Measurements from ENCODE around the gene NPTXR. TPM values are rescaled to one million over a fixed set of nuclear protein-coding genes. Genes with fewer than 3 reads are reported as not detected.

The NPTXR gene
- total RNA-seq, 1 donor from 2014 or later: 1.7 TPM

GRCh38 chr22:38866399-38867123, 22.7 kb upstream of the NPTXR start:
- Mint-ChIP-seq H3K27ac (no peak overlapping the region), H3K4me1 (ENCODE audit: low read depth) (peaks cover 18% of the 10 kb centered on the region), H3K27me3 (ENCODE audit: low read depth) (no peaks in the 10 kb centered on the region), H3K4me3 (ENCODE audit: low read depth) (no peak overlapping the region), H3K9me3 (no peaks in the 10 kb centered on the region), H3K36me3 (ENCODE audit: low read depth) (peaks cover 47% of the 10 kb centered on the region)
- intact Hi-C loops (cut with micrococcal nuclease): no loop called here
- no peak for DNase-seq (ENCODE audit: low spot score)

GRCh38 chr22:38866024-38866398, 22.2 kb upstream of the NPTXR start:
- DNase-seq (ENCODE audit: low spot score): no peak
- intact Hi-C loops (cut with micrococcal nuclease): no loop called here
- H3K27ac Mint-ChIP-seq: no peak overlapping the region
- H3K4me3 Mint-ChIP-seq (ENCODE audit: low read depth): no peak overlapping the region
- peaks cover 41% of the 10 kb centered on the region for H3K36me3 Mint-ChIP-seq (ENCODE audit: low read depth)
- H3K27me3 Mint-ChIP-seq (ENCODE audit: low read depth): no peaks in the 10 kb centered on the region
- H3K4me1 Mint-ChIP-seq (ENCODE audit: low read depth): peaks cover 17% of the 10 kb centered on the region
- no peaks in the 10 kb centered on the region for H3K9me3 Mint-ChIP-seq

DNA sequence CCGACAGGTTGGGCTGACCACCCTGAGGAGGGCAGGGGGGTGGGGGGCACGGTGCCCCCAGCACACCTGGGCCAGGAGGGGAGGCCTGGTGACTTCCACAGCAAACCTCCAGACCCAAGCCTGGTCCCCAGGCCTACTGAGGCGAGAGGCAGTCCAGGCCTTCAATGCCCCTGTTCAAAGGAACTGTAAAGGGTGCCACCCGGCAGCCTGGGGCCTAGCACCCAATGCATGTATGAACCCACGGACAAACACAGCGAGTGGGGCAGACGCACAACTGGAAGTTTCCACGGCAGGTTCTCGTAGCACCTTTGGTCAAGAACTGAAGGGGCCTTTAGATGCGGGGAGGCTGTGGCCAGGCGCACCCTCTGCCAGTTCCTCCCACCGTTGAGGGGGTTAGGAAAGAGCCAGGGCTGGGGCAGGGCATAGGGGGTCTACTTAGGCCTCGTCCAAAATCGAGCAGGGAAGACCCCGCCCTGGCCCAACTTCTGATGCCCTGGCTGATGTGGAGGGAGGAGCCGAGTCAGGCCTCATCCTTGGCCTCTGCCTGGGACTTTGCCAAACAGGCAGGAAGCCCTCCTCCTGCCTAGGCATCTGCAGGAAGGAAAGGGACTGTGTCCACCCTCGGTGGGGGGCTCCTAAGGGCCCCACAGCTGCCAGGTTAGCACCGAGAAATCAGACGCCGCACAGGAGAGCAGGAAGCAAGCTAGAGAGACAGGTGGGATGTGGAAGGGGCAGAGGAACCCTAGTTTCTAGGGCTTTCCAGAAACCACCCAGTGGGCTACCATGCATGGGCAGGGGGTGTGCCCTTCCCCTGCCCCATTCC, 21.6 kb upstream of the NPTXR start:
- Mint-ChIP-seq H3K36me3 (ENCODE audit: low read depth) (peaks cover 36% of the 10 kb centered on the region), H3K9me3 (no peaks in the 10 kb centered on the region), H3K27ac (no peak overlapping the region), H3K4me3 (ENCODE audit: low read depth) (no peak overlapping the region), H3K27me3 (ENCODE audit: low read depth) (no peaks in the 10 kb centered on the region), H3K4me1 (ENCODE audit: low read depth) (peaks cover 12% of the 10 kb centered on the region)
- no peak for DNase-seq (ENCODE audit: low spot score)
- intact Hi-C loops (cut with micrococcal nuclease): no loop called here

GRCh38 chr22:38864361-38865191, 20.7 kb upstream of the NPTXR start:
- Mint-ChIP-seq H3K9me3 (no peaks in the 10 kb centered on the region), H3K4me1 (ENCODE audit: low read depth) (peaks cover 6% of the 10 kb centered on the region), H3K27me3 (ENCODE audit: low read depth) (no peaks in the 10 kb centered on the region), H3K36me3 (ENCODE audit: low read depth) (peaks cover 27% of the 10 kb centered on the region), H3K27ac (no peak overlapping the region), H3K4me3 (ENCODE audit: low read depth) (no peak overlapping the region)
- intact Hi-C loops (cut with micrococcal nuclease): no loop called here
- DNase-seq (ENCODE audit: low spot score): no peak

DNA sequence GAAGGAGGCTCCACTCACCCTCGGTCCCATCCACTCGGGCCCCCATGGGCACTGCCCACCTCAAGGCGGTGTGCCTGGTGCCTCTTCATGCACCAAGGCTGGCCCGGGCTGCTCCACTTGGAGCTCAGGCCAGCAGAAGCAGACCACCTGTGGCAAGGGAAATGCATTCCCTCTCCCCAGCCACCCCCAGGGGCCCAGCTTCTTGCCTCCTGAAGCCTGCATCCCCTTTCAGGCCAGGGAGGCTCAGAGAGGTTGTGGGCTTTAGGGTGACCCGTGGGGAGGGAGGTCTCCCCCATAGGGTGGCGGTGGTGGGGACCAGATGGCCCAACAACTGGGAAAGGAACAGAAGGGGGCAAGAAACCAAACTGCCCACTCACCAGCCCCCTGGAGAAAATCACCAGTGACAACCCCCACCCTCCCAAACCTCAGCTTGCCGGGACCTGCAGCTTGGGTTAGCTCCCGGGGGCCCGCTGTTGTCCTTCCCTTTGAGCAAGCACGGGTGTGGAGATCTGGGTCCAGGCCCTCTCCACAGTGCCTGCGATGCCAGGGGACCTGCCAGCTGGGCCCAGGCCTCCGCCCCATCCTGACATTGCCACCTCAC, 19.8 kb upstream of the NPTXR start:
- no peak overlapping the region for H3K27ac Mint-ChIP-seq
- H3K4me1 Mint-ChIP-seq (ENCODE audit: low read depth): peaks cover 2% of the 10 kb centered on the region
- H3K36me3 Mint-ChIP-seq (ENCODE audit: low read depth): peaks cover 19% of the 10 kb centered on the region
- no peak overlapping the region for H3K4me3 Mint-ChIP-seq (ENCODE audit: low read depth)
- intact Hi-C loops (cut with micrococcal nuclease): no loop called here
- no peaks in the 10 kb centered on the region for H3K27me3 Mint-ChIP-seq (ENCODE audit: low read depth)
- DNase-seq (ENCODE audit: low spot score): no peak
- no peaks in the 10 kb centered on the region for H3K9me3 Mint-ChIP-seq

DNA sequence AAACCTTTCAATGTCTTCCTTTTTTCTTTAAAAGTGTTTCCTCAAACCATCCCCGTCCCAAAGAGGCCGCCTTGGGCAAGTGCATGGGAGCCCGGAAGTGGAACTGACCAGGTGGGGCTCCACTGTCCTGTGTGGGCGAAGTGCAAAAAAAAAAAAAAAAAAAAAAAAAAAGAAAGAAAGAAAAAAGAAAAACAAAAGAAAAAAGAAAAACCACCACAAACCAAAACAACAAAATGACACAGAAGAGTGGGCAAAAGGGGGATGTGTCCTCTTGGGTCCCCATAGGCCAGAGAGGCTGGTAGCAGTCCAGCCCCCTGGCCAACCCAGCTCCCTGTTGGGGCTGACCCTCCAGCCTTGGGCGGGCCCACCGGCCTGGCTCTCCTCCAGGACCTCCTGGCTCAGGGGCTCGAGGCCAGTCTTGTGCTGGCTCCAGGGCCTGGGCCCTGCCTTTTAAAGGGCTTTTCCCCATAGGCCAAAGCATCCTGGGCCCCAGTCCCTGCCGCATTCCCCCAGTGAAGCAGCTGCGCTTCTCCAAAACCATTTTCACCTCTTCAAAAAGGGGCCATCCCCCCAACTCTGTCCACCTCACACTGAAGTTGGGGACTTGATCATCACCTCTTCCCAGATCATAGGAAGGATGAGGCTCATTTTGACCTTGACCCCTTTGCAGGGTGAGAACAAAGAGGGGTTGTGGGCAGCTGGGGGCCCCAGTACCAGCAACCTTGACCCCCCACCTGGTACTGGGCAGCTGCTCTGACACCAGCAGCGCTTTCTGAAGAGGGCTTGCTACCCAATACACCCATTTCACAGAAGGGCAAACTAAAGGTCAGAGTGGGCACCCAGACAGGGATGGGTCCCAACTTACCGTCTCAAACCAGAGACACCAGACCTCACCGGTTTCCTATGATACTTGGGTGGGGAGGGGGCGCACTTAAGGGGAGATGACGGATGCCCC, 18.8 kb upstream of the NPTXR start:
- Mint-ChIP-seq H3K27ac (no peak overlapping the region), H3K27me3 (ENCODE audit: low read depth) (peaks cover under 1% of the 10 kb centered on the region), H3K36me3 (ENCODE audit: low read depth) (peaks cover 9% of the 10 kb centered on the region), H3K9me3 (no peaks in the 10 kb centered on the region), H3K4me1 (ENCODE audit: low read depth) (peaks cover 2% of the 10 kb centered on the region), H3K4me3 (ENCODE audit: low read depth) (no peak overlapping the region)
- intact Hi-C loops (cut with micrococcal nuclease): no loop called here
- no peak for DNase-seq (ENCODE audit: low spot score)

GRCh38 chr22:38861927-38862326, 18.1 kb upstream of the NPTXR start:
- Mint-ChIP-seq H3K9me3 (no peaks in the 10 kb centered on the region), H3K27me3 (ENCODE audit: low read depth) (peaks cover 4% of the 10 kb centered on the region), H3K4me1 (ENCODE audit: low read depth) (peaks cover 2% of the 10 kb centered on the region), H3K27ac (no peak overlapping the region), H3K36me3 (ENCODE audit: low read depth) (peaks cover 7% of the 10 kb centered on the region), H3K4me3 (ENCODE audit: low read depth) (no peak overlapping the region)
- DNase-seq (ENCODE audit: low spot score): no peak
- intact Hi-C loops (cut with micrococcal nuclease): no loop called here

DNA sequence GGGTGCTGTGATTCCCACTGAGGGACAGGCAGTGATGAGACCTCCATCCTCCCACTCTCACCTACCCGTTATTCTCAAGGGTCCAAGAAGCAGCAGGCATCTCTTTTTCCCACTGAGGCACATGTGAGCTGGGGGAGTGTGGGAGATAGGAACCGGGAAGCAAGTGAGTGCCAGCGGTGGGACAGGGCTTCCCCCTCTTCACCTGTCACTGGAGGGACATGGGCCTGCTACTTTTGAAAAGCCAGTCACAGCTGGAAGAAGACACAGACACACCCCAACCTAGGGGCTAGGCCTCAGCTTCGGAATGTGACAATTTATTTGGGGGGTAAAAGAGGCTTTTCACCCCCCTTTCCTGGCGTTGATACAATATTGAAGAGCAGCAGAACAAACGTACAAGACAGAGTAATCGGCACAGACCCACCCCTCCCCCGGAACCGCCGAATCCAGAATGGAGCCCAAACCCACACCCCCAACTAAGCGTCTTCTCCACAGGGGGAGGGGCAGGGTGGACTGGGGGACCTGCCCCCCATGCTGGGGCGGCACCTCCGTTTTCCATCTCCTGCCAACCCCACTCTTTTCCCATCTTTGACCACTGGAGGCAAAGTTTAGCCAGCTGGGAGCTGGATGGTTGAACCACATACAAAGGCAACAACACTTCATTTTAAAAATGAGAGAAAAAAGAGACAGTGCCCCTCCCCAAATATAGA, 17.5 kb upstream of the NPTXR start:
- H3K4me1 Mint-ChIP-seq (ENCODE audit: low read depth): peaks cover 2% of the 10 kb centered on the region
- DNase-seq (ENCODE audit: low spot score): no peak
- intact Hi-C loops (cut with micrococcal nuclease): no loop called here
- H3K4me3 Mint-ChIP-seq (ENCODE audit: low read depth): no peak overlapping the region
- H3K9me3 Mint-ChIP-seq: no peaks in the 10 kb centered on the region
- H3K27ac Mint-ChIP-seq: no peak overlapping the region
- peaks cover 7% of the 10 kb centered on the region for H3K27me3 Mint-ChIP-seq (ENCODE audit: low read depth)
- H3K36me3 Mint-ChIP-seq (ENCODE audit: low read depth): peaks cover 7% of the 10 kb centered on the region

DNA sequence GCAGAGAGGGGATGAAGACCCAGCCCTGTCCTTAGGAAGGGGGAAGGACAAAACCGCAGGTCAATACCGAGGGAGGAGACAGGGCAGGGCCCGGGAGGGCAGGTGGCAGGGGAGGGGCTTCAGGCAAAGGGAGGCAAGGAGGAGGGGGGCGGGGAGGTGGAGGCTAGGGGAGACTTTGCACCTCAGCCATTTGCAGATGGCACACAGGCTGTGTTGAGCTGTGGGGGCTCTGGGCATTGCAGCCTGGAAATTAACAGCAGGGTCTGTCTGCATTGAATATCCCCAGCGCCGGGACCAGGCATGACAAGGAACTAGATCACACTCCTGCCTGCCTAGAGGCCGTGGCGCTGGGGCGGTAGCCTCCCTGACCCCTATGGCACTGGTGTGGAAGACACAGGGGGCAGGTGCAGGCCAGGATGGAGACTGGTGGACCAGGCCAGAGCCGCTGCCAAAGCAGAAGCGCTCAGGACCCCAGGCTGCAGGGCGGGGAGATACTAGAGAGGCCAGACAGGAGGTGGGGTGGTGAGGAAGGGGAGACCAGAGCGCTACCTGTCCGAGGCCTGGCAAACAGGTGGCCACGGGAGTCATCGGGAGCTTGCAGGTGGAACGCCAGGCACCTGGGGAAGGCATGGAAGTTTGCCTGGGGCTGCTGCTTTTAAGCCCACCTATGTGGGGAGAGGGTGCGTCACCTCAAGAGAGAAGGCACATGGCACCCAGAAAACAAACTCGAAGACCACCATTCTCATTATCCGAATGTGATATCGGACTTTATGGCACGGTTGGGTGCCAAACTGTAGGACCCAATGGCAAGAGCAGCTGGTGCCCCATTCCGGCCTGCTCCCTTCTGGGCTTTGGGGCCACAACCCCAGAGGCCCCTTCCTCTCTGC, 16.7 kb upstream of the NPTXR start:
- Mint-ChIP-seq H3K27ac (no peak overlapping the region), H3K27me3 (ENCODE audit: low read depth) (peaks cover 14% of the 10 kb centered on the region), H3K9me3 (no peaks in the 10 kb centered on the region), H3K4me3 (ENCODE audit: low read depth) (no peak overlapping the region), H3K36me3 (ENCODE audit: low read depth) (peaks cover 3% of the 10 kb centered on the region), H3K4me1 (ENCODE audit: low read depth) (no peaks in the 10 kb centered on the region)
- intact Hi-C loops (cut with micrococcal nuclease): no loop called here
- DNase-seq (ENCODE audit: low spot score): no peak

DNA sequence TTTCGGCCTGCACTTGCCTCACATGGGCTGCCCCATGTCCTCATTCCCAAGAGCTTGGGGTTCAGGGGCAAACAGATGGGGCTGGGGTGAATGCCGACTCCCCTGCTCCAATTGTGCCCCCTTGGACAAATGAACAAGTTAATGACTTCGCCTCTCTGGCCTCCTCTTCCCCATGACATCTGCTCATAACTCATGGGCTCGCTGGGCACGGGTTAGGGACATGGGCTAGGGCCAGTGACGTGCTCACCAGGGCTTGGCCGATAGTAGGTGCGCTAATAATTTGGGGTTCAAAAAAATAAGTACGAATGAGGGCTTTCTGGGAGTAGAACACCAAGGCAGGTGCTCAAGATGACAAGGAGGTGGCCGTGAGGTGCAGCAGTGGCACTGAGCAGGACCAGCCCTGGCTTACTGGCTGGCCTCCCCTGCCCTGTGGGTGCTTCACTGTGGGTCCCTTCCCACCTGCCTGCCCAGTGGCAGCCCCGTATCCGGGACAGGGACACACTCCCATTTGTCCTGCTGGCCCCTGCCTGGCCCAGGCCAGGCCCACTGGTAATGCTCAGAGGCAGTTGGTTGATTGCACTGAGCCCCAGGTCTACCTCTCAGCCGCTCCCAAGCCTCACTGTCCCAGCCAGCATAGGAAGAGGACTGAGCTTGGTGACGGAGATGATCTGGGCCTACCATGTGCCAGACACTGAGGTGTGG, 15.9 kb upstream of the NPTXR start:
- Mint-ChIP-seq H3K27me3 (ENCODE audit: low read depth) (peaks cover 17% of the 10 kb centered on the region), H3K36me3 (ENCODE audit: low read depth) (no peaks in the 10 kb centered on the region), H3K27ac (no peak overlapping the region), H3K9me3 (no peaks in the 10 kb centered on the region), H3K4me1 (ENCODE audit: low read depth) (no peaks in the 10 kb centered on the region), H3K4me3 (ENCODE audit: low read depth) (no peak overlapping the region)
- DNase-seq (ENCODE audit: low spot score): no peak
- intact Hi-C loops (cut with micrococcal nuclease): no loop called here

Measured in activated T-helper 2 cell treated with anti-CD3 and anti-CD28 coated beads, Interferon-gamma antibody, Interleukin-2, Interleukin-4, amounts not matched to agents 10 μg/mL and 5 μg/mL and 100 μg/mL, durations not matched to agents 14 hours and 24 hours and 36 hours (primary cell).